Measurements from ENCODE around the gene NUDT14.
A peak's percentile ranks its signal among the peaks of the same experiment; 100 is the strongest.

NUDT14 gene

DNA sequence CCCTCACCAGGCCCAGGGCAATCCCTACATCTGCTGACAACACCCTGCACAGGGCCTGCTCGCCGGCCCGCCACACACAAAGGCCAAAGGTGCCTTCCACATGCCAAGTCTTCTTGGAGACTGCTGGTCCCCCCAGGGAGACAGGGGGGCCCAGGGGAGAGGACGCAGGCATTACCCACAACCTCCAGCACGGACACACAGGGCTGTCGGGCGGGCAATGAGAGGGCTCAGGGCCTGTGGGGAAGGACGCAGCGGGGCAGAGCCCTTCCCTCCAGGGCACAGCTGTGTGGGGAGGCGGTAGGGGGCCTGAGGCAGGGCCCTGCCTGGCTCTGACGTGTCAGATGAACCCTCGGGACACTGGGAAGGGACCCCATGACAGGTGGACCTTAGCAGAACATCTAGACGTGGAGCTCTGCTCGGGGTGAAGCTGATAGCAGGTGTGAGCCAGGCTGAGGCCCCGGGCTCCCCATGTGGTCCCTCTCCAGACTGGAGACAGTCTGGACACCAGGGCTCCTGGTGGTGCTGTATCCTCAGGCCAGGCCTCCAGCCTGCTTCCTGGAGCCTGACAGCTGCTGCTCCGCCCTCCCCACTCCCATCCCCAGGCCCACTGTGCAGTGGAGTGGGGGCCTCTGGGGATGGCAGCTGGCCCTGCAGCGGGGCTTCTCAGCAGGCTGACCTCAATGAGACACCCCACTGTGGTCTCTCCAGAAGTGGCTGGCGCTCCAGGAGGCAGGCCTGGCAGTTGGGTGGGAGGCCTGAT lies 31.6 kb upstream of the NUDT14 start:
- DNase-seq (ENCODE audit: low read depth), result no peak

DNA sequence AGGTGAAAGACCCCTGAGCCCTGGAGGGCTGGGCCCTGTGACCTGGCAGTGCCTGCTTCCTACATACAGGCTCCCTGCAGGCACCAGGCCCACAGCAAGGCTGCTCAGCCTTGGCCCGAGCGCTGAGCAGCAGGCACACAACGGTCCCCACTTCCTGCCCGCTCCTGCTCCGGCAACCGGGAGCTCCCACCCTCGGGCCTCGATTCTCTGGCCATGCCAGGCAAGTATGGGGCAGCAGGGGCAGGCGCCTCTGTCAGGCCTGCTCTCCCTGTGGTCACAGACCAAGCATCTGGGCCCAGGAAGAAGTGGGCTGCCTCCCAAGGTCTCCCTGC lies 30.6 kb upstream of the NUDT14 start:
- DNase-seq (ENCODE audit: low read depth), result no peak

DNA sequence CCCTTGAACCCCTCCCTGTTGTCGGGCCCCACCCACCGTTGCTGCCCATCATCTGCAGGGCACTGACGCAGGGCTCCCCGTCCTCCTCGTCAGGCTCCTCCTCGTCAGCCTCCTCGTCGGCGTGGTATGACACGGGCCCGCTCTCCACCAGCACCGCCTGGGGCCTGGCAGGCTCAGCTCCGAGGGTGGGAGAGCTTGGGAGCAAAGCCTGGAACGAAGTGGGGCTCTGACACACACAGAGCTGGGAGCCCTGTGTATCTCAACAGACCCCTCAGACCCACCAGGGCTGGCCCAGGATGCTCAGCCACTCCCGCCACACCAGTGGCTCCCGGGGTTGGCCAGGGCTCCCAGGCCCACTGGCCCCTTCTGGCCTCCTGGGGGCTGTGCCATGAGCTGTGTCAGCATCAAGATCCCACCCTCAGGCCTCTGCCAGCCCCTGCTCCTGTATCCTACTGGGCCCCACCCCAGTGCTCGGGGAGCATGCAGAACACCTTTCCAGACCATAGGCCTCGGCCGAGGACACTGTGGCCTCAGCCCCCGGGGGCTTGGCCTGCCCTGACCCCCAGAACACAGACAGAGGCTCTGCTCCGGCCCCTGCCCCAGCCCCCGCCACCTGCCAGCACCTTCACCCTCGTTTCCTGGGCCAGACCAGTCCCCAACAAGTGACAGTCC lies 30.1 kb upstream of the NUDT14 start:
- DNase-seq (ENCODE audit: low read depth), result no peak

DNA sequence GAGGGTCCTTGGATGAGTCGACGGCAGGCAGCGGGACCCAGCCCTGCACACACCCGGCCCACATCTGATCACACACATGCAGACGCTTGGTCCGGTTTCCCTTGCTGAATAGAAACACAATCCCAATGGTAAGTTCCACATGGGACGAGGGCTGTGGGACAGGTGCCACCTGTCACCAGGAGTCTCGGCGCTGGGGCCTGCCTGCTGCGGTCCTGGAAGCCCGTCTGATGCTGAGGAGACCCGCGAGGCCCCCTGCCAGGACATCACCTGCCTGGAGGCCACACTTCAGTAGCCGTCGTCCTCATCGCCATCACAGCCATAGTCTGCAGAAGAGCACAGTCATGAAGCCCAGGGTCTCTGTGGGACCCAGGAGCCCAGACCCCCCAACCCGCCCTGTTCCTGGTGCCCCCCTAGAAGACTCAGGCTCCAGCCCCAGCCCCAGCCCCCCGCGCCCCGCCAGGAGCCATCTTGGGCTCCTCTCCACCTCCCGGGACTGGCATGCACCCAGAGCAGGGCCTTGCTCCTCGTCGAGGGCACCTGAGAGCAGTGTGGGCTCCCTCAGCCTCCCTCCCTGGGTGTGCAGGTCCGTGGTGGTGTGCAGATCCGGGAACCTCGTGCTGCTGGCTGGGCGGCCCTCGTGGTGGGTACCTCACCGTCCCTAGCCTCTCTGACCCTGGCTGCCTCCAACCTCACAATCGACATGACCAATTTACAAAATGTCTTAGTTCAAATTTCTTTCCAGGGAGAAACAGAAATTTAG lies 29.3 kb upstream of the NUDT14 start:
- DNase-seq (ENCODE audit: low read depth), result no peak

DNA sequence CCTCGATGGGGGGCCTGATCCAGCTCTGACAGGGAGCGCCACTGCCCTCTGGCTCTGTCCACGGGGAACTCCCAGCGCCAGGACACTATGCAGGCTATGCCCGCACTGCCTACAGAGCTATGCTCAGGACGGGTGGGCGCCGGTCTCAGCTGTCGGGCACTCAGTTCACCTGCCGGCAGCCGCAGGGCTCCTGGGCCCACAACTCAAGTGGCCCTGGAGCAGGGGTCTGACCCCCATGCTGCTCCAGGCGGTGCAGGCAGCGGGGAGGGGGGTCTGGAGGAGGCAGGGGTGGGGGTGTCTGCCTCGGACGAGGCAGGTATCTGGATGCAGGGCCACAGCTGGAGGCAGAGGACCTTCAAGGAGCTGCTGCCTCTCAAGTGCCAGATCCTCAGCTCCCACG lies 28.5 kb upstream of the NUDT14 start:
- DNase-seq (ENCODE audit: low read depth), result no peak

DNA sequence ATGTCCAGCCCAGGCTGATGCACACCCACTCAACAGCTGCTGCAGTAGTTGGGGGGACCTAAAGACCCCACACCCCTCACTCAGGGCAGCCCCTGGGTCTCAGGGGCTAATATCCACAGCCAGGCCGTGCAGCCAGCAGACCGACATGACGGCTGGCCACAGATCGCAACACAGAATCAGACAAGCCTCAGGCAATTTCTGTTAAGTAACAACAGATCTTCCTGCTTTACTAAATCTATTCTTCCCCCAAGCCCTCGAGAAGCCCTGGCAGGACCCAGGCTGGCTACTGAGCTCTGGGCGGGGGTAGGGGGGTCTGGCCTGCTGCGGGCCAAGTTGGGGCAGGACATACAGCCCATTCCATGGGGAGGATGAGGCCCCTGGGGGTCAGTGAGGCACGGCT lies 28.0 kb upstream of the NUDT14 start:
- no peak for DNase-seq (ENCODE audit: low read depth)

DNA sequence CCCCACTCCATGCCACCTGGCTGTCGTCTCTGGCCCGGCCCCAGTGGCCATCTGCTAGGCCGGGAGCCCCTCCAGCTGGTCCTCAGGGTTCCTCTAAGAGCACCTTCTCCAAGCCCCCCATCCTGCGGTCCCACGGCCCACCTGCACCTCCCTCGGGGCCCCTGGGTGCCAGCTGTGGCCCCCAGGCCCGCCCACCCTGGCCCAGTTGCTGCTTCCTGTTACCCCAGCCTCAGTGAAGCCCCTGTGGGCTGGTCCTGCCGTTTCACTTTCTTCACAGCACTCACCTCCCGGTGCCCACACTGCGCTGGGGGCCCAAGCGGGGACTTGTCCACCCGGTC lies 27.6 kb upstream of the NUDT14 start:
- no peak for DNase-seq (ENCODE audit: low read depth)

DNA sequence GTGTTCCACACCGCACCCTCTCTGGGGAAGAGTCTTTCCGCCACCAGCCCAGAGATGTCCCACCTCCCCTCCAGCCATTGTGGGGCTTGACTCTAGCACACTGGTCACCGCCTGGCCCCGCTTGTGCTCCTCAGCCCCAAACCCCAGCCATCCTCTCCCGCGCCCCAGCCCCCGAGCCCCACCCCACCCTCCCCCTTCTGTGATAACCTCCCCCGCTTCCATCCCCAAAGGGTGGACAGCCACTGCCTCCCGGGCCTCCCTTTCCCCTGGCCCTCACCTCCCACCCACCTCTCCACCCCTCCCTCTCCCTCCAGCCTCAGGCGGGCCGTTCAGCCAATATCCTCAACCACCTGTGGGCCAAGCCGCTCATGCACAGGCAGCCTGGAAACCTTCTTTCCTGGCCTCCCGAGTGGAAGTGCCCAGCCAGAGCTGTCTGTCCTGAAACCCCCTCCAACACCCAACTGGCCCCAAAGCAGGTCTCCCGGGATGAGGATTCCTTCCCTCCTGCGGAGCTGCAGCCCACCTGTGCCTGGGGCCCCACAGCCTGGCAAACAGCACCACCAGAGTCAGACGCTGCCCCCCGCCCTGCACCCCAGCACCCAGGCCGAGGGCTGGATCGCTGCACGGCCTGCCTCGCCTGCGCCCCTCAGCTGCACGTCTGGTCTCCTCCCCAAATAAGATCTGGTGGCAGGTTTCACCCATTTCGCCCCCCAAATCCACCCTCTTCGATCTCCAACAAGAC lies 27.1 kb upstream of the NUDT14 start:
- DNase-seq (ENCODE audit: low read depth), result no peak

DNA sequence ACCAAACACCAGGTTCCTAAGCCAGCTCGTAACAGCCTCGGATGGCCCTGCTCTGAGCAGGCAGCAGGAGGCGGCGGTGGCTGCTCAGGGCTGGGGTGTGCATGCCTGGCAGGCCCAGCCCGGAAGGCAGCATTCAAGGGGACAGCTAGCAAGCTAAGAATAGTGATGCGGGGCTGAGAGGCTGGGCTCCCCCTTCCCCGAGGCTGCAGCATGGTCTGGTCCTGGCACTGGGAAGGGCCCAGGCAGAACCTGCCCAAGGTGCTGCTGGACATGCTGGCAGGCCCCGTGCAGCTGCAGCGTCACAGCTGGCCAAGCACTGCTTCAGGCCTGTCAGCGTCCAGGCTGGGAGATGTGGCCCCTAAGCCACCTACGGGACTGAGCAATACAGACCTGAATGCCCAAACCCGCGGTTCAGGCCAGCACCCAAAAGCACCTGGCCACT lies 26.4 kb upstream of the NUDT14 start:
- no peak for DNase-seq (ENCODE audit: low read depth)

DNA sequence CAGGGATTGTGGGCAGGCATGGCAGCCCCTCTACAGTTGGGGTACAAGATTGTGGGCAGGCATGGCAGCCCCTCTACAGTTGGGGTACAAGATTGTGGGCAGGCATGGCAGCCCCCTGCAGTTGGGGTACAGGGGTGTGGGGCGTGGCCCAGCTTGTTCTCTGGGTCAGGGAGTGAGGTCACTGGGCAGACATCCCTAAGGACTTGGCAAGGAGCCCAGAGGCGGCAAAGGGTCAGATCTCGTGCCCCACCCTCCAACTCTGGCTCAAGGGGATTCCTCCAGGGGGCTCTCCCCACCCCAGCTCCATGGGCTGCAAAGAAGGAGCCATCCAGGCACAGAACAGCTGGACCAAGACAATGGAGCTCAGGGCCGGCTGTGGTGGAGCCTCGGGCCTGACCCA lies 25.8 kb upstream of the NUDT14 start:
- no peak for DNase-seq (ENCODE audit: low read depth)

DNA sequence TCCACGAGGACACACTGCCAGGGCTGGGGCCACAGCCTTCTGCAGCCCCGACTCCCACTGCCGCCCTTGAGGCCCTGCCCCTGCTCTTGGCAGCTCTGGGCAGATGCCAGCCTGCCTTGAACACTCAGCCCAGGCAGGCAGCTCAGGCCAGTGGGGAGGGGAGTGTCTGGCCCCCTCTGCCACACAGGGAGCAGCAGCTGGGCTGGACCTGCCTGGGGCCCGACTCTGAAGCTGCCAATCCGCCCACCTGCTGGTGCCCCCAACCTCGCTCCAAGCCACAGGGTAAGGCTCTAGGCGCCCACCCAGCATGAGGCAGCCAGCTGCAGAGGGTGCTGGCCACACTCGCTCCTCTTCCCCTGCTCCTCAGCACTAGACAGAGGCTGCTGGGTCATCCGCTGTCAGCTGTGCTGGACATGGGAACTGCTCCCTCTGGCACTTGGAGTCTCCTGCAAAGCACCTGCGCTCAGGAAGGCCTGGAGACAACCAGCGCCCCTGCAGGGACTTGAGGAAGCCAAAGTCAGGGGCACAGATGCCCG lies 24.6 kb upstream of the NUDT14 start:
- no peak for DNase-seq (ENCODE audit: low read depth)

DNA sequence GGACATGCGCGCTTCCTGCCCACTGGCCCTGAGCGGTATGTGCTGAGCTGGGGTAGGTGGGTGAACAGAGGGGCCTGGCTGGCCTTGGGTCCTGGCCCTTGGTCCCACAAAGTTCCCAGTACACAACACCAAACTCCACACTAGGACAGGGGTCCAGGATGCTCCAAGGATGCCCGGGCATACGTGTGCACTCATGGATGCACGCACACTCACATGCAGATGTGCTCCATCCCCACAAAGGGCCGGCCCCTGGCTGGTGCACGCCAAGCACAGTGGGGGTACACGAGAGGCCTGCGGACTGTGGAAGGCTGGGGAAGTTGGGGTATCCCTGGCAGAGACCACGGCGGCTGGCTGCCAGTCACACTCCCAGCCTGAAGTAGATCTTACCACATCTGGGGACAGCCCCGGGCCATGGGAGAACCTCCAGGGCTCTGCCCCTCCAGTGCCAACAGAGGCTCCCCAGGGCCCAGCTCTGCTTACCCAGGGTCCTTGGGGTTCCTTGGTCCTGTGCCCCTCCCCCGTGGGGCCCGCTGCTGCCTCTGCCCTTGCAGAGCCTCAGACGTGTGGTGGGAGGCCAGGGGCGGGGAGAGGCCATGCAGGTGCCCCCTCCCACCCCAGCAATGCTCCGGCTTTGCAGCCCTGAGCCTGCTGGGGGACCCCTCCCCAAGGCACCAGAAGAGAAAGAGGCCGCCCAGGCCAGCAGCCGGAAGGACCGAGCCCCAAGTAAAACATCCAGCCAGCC lies 24.0 kb upstream of the NUDT14 start:
- no peak for DNase-seq (ENCODE audit: low read depth)

DNA sequence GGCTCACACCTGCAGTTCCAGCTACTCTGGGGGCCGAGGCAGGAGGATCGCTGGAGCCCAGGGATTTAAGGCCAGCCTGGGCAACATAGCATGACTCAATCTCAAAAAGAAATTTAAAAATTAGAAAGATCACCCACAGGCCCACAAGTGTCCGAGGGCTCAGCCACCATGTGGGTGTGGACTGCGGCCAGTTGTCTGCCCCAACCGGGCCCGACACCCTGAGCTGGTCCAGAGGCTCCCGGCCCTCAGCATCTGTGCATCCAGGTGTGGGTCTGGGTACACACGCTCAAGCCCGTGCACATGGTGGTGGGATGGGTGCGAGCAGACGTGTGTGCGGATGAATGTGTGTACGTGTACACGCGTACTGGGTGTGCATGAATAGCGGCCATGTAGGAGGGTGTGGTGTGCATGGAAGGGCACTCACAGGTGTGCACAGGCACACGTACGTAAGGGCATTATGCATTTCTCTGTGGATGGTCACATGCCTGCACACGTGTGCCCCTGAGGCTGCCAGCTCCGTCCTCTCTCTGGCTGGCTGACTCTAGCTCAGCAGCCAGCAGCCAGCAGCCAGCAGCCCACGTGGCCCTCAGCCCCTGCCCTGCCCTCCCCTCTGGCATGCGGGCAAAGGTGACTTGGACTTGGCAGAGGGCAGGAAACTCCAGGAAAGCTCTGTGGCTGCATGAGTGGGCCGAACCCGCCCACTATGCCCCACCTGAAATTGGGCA lies 23.3 kb upstream of the NUDT14 start:
- DNase-seq (ENCODE audit: low read depth), result no peak

DNA sequence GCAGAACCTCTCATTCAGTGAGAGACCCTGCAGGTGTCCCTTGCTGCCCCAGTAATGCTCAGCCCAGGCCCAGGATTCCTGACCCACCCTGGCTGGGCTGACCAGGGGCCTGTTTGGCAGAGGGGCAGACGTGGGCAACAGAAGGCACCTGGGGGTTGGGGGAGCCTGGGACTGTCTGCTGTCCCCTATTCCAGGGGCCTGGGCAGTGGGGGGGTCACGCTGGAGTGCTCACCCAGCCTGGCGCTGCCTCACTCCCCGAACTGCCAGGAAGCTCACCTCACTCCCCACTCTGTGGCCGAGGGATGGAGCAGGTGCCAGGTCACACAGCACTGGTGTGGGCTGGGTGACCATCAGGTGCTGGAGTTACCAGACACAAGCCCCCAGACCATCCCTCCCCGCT lies 22.6 kb upstream of the NUDT14 start:
- DNase-seq (ENCODE audit: low read depth), result no peak

DNA sequence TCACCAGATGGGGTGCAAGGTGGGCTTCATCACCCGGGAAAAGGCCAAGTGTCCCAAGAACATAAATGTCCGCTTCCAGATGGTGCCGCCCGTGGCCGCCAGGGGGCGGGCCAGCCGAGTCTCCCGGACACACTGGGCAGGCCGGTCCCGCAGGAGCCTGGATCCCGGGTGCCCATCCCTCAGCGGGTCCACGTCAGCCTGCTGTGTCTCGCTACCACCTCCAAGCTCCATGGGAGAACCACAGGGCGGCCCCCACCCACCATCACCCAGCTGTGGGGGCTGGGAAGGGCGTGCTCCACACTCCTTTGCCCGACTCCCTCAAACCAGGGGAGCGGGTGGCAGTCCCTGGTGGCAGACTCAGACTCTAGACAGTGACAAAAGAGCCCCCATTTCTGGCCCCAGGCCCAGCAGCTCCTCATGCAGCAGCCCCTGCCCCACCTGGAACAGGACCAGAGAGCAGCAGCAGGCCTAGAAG lies 22.0 kb upstream of the NUDT14 start:
- peak; percentile 12 for DNase-seq (ENCODE audit: low read depth)

DNA sequence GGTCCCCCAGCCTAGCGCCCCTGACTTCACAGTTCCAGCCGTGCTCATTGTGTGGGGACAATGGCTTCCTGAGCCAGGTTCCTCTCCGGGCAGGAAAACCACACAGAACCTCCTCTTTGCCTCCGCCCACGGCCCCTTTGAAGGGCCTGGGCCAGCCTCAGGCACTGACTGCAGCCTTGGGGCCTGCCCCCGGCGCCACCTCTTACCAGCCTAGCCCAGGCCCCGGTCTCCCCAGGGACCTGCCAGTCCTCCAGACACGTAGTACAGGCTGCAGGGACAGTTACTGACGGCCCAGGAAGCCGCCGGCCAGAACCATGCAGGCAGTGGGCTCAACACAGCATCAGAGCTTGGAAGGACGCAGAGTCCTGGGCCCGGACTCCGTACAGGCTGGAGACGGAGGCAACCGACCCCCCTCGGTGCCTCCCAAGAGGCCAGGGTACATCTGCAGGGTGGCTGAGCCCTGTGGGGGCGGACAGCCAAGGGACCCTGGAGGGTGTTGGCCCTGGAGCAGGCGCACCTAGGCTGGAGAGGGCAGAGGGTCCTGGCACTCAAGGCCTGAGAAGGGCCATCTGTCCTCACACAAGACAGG lies 20.9 kb upstream of the NUDT14 start:
- no peak for DNase-seq (ENCODE audit: low read depth)

DNA sequence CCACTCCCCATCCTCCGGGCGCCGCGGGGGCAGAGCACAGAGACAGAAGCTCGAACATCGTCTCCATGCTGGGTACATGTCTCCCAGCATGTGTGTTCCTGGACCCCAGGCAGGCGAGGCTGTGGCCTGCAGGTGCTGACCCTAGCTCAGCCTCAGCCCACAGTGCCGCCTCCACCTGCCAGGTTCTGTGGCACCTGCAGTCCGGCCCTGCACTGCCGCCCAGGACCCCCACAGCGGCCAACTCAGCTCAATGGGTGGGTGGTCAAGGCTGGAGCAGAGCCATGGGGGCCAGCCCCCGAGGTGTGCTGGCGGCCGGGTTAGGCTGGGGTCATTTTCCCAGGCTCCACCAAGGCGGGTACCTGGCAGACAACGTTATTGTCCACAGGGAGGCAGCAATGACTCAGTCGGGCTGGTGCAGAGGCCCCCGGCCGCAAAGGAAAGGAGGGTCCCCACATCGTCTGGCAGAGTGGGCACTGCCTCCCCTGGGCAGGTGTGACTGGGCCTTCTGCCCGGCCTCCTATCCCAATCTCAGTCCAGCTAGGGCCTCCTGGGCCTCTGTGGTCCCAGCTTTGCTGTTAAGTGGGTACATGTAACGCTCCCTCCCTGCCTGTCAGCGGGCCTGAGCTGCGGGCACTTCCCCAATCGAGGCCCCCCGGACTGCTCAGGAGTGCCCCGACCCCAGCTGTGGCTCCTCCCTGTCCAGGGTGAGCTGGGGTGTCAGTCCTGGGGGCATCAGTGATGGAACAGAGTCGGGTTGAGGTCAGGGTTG lies 20.2 kb upstream of the NUDT14 start:
- no peak for DNase-seq (ENCODE audit: low read depth)

DNA sequence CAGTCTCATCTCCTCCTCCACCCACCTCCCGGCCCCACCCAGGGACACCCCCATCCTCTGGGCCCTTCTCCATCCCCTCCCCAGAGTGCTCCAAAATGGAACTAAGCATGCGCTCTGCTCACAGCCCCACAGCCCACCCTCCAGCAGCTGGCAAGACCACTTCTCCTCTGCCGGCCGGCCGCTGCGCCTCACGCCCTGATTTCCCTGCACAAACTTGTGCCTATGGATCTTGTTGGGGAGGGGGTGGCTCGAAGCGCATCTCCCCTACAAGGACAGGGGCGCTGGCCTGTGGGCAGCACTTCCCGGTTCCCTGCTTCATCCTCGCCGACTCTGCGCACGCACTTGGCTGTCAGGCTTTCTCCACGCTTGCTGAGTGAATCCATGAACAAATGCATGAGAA lies 19.5 kb upstream of the NUDT14 start:
- DNase-seq (ENCODE audit: low read depth), result no peak

DNA sequence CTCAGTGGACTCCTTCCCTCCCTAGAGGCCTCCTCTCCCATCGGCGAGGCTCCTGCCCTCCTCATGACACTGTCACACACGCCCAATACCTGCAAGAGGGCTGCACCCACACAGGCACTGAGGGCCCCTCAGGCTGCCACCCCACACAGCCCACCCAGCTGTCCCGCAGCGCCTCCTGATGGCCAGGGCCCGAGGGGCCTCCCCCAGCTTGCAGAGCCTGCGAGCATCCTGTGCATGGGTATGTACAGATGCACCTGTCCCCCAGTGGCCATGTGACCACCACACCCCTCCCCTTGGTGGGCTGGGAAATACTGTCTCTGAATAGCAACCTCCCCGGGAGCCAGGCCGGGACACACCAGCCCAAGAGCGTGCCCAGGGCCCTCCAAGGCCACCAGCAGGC lies 19.0 kb upstream of the NUDT14 start:
- no peak for DNase-seq (ENCODE audit: low read depth)

DNA sequence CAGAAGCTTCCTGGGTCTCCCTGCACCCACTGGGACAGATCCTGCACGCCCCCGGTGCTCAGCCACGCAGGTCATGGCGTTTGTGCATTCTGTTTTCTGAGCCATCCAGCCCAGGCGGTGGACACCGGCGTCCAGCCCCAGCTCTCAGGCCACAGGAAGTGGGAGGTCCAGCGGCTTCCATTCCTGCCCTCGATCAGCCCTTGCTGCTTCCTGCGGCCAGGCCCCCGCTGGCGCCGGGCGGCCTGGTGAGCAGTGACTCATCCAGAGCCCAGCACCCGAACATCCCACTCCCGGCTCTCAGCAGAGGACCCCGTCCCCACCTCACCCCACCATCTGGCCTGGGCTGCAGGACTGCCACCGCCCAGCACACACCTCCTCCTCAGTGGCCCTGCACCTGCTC lies 18.0 kb upstream of the NUDT14 start:
- DNase-seq (ENCODE audit: low read depth), result no peak

Data from stromal cell of bone marrow (primary cell).